Neural crest cell (in vitro differentiated cells): ENCODE results near the gene PRLHR. TPM values are rescaled to one million over a fixed set of nuclear protein-coding genes. Genes with fewer than 3 reads are reported as not detected.

Source experiments
- DNase-seq: peaks from one replicate; pipeline ENCODE4 v3.0.0; 2021; ENCODE audit warnings: low read depth, mixed read lengths, low spot score
- H3K27ac Mint-ChIP-seq: one replicate; pipeline ENCODE4 v1.8.0; 2021; ENCODE audit warnings: mild to moderate bottlenecking, mixed read lengths; ENCODE audit not compliant: unreplicated experiment
- H3K27me3 Mint-ChIP-seq: 2 replicates; pipeline ENCODE4 v1.8.0; 2021; ENCODE audit warnings: low read depth, mild to moderate bottlenecking, mixed read lengths
- H3K36me3 Mint-ChIP-seq: 2 replicates; pipeline ENCODE4 v1.8.0; 2021; ENCODE audit warnings: low read depth, mild to moderate bottlenecking, mixed read lengths
- H3K4me1 Mint-ChIP-seq: 2 replicates; pipeline ENCODE4 v1.8.0; 2021; ENCODE audit warnings: mixed read lengths
- H3K4me3 Mint-ChIP-seq: one replicate; pipeline ENCODE4 v1.8.0; 2021; ENCODE audit warnings: mild to moderate bottlenecking, mixed read lengths
- H3K9me3 Mint-ChIP-seq: 2 replicates; pipeline ENCODE4 v1.8.0; 2021; ENCODE audit warnings: mixed read lengths
- total RNA-seq: library from RNA; stranded (reverse); gene quantifications from 2 replicates; pipeline ENCODE4 v1.2.1, GENCODE V29; 2021
- TF ChIP-seq, protein P1 (sequence below): fragments of 200-600 bp; sonication (generic); conservative IDR thresholded peaks from 2 replicates; pipeline ENCODE4 v1.5.0; 2021; ENCODE audit warnings: antibody characterized with exemption, mild to moderate bottlenecking

PRLHR gene
- total RNA-seq, 1 donor from 2014 or later = not detected

DNA sequence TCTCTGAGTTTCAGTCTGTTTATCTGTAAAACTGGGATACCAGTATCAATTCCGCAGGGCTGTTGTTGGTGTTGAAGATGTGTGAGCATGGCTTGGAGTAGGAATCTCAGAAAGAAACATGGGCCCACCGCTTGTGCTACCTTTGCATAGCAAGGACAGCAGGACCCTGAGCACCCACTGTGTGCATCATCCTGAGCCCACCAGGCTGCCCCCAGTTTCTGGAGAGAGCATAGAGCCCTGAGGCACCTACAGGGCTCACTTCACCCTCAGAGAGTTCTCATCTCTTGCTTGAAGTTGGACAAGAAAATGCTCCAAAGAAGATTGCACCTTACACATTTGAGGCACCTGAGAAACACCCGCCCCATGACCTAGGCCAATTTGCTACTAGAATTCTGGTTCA lies 12.9 kb downstream of the PRLHR start:
- peaks cover 59% of the 10 kb centered on the region for H3K27me3 Mint-ChIP-seq
- H3K27ac Mint-ChIP-seq = no peak overlapping the region
- H3K4me3 Mint-ChIP-seq = no peak overlapping the region
- DNase-seq = no peak
- no peaks in the 10 kb centered on the region for H3K4me1 Mint-ChIP-seq
- H3K36me3 Mint-ChIP-seq = no peaks in the 10 kb centered on the region
- TF ChIP-seq, protein P1, sequence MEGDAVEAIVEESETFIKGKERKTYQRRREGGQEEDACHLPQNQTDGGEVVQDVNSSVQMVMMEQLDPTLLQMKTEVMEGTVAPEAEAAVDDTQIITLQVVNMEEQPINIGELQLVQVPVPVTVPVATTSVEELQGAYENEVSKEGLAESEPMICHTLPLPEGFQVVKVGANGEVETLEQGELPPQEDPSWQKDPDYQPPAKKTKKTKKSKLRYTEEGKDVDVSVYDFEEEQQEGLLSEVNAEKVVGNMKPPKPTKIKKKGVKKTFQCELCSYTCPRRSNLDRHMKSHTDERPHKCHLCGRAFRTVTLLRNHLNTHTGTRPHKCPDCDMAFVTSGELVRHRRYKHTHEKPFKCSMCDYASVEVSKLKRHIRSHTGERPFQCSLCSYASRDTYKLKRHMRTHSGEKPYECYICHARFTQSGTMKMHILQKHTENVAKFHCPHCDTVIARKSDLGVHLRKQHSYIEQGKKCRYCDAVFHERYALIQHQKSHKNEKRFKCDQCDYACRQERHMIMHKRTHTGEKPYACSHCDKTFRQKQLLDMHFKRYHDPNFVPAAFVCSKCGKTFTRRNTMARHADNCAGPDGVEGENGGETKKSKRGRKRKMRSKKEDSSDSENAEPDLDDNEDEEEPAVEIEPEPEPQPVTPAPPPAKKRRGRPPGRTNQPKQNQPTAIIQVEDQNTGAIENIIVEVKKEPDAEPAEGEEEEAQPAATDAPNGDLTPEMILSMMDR = no peak
- H3K9me3 Mint-ChIP-seq = peaks cover 2% of the 10 kb centered on the region

DNA sequence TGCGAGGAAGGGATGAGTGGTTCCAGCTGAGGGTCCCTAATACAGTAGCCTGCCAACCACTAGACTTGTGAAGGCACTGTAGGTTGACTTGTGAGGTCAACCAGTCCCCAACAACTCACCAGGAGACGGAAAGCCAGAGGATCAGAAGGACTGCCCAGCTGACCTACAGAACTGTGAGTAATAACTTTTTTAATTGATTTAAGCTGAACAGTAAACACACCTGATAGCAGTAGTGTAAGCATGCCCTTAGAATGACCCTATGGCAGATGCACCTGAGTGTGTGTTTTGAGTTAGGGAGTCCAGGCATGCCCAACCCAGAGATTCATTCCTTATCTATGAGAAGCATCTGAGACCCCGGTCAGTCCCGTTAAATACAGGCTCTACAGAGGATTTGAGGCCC lies 14.1 kb downstream of the PRLHR start:
- no peaks in the 10 kb centered on the region for H3K4me1 Mint-ChIP-seq
- peaks cover 2% of the 10 kb centered on the region for H3K9me3 Mint-ChIP-seq
- peaks cover 61% of the 10 kb centered on the region for H3K27me3 Mint-ChIP-seq
- no peaks in the 10 kb centered on the region for H3K36me3 Mint-ChIP-seq
- H3K27ac Mint-ChIP-seq = no peak overlapping the region
- H3K4me3 Mint-ChIP-seq = no peak overlapping the region
- TF ChIP-seq, protein P1 = no peak
- DNase-seq = no peak

DNA sequence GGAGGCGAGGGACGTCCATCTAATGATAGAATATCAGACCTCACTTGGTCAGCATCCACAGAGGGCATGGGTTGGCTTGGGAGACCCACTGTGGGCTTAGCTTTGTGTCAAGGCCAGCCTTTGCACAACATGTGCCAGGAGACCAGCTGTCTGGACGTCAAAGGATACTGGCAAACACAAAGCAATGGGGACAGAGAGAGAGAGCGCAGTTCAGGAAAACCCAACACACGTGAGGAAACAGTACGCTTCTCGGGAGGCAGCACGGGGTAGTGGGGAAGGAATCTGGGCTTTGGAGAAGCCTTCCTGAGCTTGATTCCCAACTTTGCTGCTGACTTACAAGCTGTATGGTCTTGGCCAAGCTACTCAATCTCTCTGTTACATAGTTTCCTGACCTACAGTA lies 14.7 kb downstream of the PRLHR start:
- peaks cover 63% of the 10 kb centered on the region for H3K27me3 Mint-ChIP-seq
- no peaks in the 10 kb centered on the region for H3K36me3 Mint-ChIP-seq
- H3K27ac Mint-ChIP-seq = no peak overlapping the region
- H3K4me1 Mint-ChIP-seq = no peaks in the 10 kb centered on the region
- H3K9me3 Mint-ChIP-seq = peaks cover 2% of the 10 kb centered on the region
- no peak for DNase-seq
- TF ChIP-seq, protein P1 = no peak
- H3K4me3 Mint-ChIP-seq = no peak overlapping the region

DNA sequence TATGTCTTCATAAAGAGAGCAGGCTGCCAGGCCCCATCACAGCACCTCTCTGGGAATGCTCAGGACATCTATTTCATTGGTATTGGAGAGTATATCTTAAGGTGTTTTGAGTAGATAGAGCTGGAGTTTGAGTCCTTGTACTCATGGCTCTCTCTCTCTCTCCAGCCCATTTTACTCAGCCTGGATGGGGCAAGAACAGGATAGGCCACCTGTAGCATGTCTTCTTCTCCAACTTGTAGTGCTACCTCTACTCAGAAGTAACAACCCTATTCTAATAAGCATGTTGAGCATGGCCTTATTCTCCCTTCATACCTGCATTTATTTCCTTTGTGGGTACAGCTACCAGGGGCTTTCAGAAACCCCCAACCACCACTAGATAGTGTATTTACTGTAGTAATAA lies 21.9 kb downstream of the PRLHR start:
- TF ChIP-seq, protein P1 = no peak
- Mint-ChIP-seq H3K27ac (no peak overlapping the region), H3K4me1 (peaks cover 6% of the 10 kb centered on the region), H3K27me3 (peaks cover 40% of the 10 kb centered on the region), H3K9me3 (no peaks in the 10 kb centered on the region), H3K36me3 (no peaks in the 10 kb centered on the region), H3K4me3 (no peak overlapping the region)
- no peak for DNase-seq

DNA sequence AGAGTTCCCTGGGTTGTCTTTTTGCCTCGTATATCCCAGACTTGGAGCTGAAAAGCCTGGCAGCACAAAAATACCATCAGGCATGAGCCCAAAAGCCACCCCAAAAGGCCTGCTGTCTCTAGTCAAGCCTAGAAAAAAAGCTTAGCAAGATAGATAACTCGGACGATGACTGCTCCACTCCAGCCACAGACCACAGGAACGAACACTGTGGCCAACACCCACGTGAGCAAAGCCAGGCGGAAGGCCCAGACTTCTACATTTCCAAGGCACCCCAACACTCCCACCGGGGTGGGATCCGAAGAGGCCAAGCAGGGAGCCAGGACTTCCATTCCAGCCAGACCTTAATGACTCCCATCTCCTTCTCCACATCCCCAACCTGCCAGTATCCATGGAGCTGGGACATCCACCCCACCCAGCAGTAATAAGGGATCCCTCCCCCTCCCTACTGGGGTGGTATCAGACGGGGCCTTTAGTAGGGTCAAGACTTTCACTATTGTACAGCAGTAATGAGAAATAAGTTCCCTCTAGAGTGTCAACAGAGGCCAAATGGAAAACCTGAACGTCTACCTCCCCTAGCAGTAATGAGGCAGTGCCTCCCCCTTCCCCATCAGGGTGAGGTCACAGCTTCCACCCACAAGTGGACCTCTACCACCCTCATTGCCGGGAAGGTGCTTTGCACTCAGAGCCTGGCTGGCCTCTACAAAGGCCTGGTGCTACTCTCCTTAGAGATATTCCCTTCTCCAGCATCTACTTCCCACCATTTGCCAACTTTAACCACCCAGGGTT lies 23.0 kb downstream of the PRLHR start:
- DNase-seq = no peak
- no peak overlapping the region for H3K4me3 Mint-ChIP-seq
- no peaks in the 10 kb centered on the region for H3K9me3 Mint-ChIP-seq
- H3K36me3 Mint-ChIP-seq = no peaks in the 10 kb centered on the region
- H3K27ac Mint-ChIP-seq = no peak overlapping the region
- TF ChIP-seq, protein P1 = no peak
- peaks cover 29% of the 10 kb centered on the region for H3K27me3 Mint-ChIP-seq
- H3K4me1 Mint-ChIP-seq = peaks cover 6% of the 10 kb centered on the region
